Gastrocnemius medialis (tissue), 4 donors: ENCODE data around the gene AHRR. TPM values are rescaled to one million over a fixed set of nuclear protein-coding genes. Genes with fewer than 3 reads are reported as not detected.
"Not testable (repeated sequence)": the region's sequence is repeated elsewhere in the genome, so short reads cannot be mapped to it uniquely, and the experiment has no call there.

Experiments
- ATAC-seq, 2 donors: fragments of 150-250 bp; one replicate each; pipeline ENCODE4 v1.9.1; 2016
- DNase-seq, 2 donors: peaks; one replicate each; pipeline ENCODE4 v3.0.0-alpha.2; 2019
- H3K27ac ChIP-seq, 4 donors: fragments of 200-600 bp; sonication (generic); 1 replicate in 1 of 4; 2 replicates in 3 of 4; pipeline ENCODE4 v1.5.1; 2016 to 2018; ENCODE audit warnings: mild to moderate bottlenecking in 2 of 4, moderate library complexity in 1 of 4
- H3K27me3 ChIP-seq, 3 donors: fragments of 200-600 bp; sonication (generic) in 2 of 3; 1 replicate in 1 of 3; 2 replicates in 2 of 3; pipeline versions ENCODE4 v1.5.1 to v1.6.0; 2016 to 2019; ENCODE audit warnings: mild to moderate bottlenecking in 1 of 3, moderate library complexity in 1 of 3
- H3K36me3 ChIP-seq, 2 donors: fragments of 200-600 bp; sonication (generic) in 1 of 2; one replicate each; pipeline ENCODE4 v1.5.1; 2017 to 2018
- H3K4me1 ChIP-seq, 2 donors: fragments of 200-600 bp; sonication (generic) in 1 of 2; one replicate each; pipeline ENCODE4 v1.5.1; 2016 to 2017; ENCODE audit warnings: mild to moderate bottlenecking in 2 of 2
- H3K4me3 ChIP-seq, 4 donors: fragments of 200-600 bp; sonication (generic) in 3 of 4; 1 replicate in 1 of 4; 2 replicates in 3 of 4; pipeline ENCODE4 v1.5.1; 2016 to 2019; ENCODE audit warnings: mild to moderate bottlenecking in 2 of 4
- H3K9me3 ChIP-seq, 3 donors: fragments of 200-600 bp; sonication (generic) in 2 of 3; 1 replicate in 1 of 3; 2 replicates in 2 of 3; pipeline ENCODE4 v1.5.1; 2016 to 2019
- POLR2A ChIP-seq, 2 donors: fragments of 450-650 bp; IDR thresholded peaks; one replicate each; pipeline ENCODE4 v1.6.1; 2017; ENCODE audit warnings: antibody characterized with exemption in 2 of 2, mild to moderate bottlenecking in 2 of 2, moderate library complexity in 2 of 2
- in situ Hi-C, 4 donors: fragments of 200-750 bp; cut with MboI; loops; one replicate each; pipeline versions ENCODE4 v1.15.0 to v1.8.0; 2017; ENCODE audit warnings: low sequenced_read_pairs in 4 of 4
- intact Hi-C: fragments of 100-400 bp; cut with DNase I; formaldehyde crosslinking; loops from one replicate; pipeline ENCODE4 v1.15.1; 2023; ENCODE audit warnings: low total_unique reads
- total RNA-seq, 4 donors: library from RNA; depleted of rRNA; stranded (reverse); fragments of >200 nt; gene quantifications; one replicate each; pipeline versions ENCODE4 v1.1.0 to v1.2.3, GENCODE V29; 2016
- TF ChIP-seq, protein P1 (sequence below), 5 experiments: fragments of 450-650 bp in 3 of 5; fragments of 200-600 bp in 2 of 5; sonication (generic) in 2 of 5; IDR thresholded peaks in 4 of 5; conservative IDR thresholded peaks in 1 of 5; 1 replicate in 4 of 5; 2 replicates in 1 of 5; pipeline ENCODE4 v1.5.1; 2016 to 2019; ENCODE audit warnings: antibody characterized with exemption in 5 of 5, mild to moderate bottlenecking in 3 of 5, moderate library complexity in 3 of 5

Gene AHRR
- total RNA-seq = 1 to 10 TPM in 1 of 4 donors, under 1 TPM in 2, not detected in 1; 0.05 to 1.3 (median 0.18) TPM

DNA sequence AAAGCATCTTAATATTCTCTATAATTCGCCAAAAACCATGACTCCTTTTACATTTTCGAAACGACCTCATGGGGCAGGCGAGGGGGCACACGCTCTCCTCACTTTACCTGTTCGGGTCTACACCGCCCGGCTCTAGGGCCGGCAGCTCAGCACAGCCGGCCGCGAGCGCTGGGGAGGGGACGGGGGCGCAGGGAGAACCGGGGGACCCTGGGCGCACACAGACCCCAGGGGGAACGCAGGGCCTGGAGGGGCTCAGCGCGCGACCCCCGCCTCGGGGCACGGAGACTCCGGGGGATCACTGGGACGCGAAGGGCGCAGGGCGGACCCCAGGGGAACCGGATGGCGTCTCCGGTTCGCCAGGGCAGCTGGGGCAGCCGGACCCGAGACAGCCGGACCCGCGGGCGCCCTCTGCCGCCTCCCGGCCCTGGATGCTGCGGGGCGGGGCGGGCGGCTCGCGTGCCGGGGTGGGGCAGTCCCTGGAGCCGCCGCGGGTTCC lies at the start of gene AHRR:
AHRR (plus strand) TSS at position 485 of the 496 bp plus-strand sequence. CDS start 22,189 bp downstream, outside the sequence.
- H3K4me3 ChIP-seq = peak within 1 kb of the TSS in 3 of 4 donors; percentile 37 to 47 (median 39)
- TF ChIP-seq POLR2A (IDR thresholded peaks at IDR 0.05) = no peak
- TF ChIP-seq, protein P1, sequence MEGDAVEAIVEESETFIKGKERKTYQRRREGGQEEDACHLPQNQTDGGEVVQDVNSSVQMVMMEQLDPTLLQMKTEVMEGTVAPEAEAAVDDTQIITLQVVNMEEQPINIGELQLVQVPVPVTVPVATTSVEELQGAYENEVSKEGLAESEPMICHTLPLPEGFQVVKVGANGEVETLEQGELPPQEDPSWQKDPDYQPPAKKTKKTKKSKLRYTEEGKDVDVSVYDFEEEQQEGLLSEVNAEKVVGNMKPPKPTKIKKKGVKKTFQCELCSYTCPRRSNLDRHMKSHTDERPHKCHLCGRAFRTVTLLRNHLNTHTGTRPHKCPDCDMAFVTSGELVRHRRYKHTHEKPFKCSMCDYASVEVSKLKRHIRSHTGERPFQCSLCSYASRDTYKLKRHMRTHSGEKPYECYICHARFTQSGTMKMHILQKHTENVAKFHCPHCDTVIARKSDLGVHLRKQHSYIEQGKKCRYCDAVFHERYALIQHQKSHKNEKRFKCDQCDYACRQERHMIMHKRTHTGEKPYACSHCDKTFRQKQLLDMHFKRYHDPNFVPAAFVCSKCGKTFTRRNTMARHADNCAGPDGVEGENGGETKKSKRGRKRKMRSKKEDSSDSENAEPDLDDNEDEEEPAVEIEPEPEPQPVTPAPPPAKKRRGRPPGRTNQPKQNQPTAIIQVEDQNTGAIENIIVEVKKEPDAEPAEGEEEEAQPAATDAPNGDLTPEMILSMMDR (IDR thresholded peaks at IDR 0.05 in 4 of 5, conservative IDR thresholded peaks at IDR 0.05 in 1 of 5) = peak in 1 of 5 experiments; percentile 39
- DNase-seq (no peak), ATAC-seq (peak in 1 of 2 donors; percentile 51)
- H3K36me3 ChIP-seq = peaks cover 0 to 4% of the 10 kb centered on the region in 2 donors
- intact Hi-C loops (no loop called here), in situ Hi-C loops (no loop called here)
- no peak within 1 kb of the TSS for H3K27ac ChIP-seq
- peaks cover 53 to 64% (median 57%) of the 10 kb centered on the region in 3 donors for H3K27me3 ChIP-seq
- H3K4me1 ChIP-seq = peaks cover 0 to 3% of the 10 kb centered on the region in 2 donors
- no peaks in the 10 kb centered on the region for H3K9me3 ChIP-seq

DNA sequence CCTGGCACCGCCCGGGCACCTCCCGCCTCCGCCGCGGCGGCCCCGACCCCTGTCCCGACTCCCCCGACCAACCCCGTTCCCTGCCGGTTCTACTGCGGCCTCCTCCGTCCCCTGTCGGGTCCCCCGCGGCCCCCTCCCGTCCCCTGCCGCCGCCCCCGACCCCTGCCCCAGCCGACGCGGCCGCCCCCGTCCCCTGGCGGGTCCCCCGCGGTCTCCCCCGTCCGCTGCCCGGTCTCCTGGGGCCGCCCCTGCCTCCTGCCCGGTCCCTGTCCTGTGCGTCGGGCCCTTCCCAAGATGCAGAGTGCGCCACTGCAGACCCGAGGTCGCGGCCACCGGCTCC lies 49.7 kb upstream of the AHRR start:
- peak overlapping the region; percentile 69 to 93 (median 84) for H3K4me3 ChIP-seq
- H3K4me1 ChIP-seq = peaks cover 5 to 10% of the 10 kb centered on the region in 2 donors
- ATAC-seq = peak in 1 of 2 donors; percentile 28
- H3K9me3 ChIP-seq, in situ Hi-C loops, DNase-seq, H3K27me3 ChIP-seq: not testable (repeated sequence)
- H3K36me3 ChIP-seq = peaks cover 0 to 14% of the 10 kb centered on the region in 2 donors
- peak overlapping the region; percentile 79 to 95 (median 91) for H3K27ac ChIP-seq
- intact Hi-C loops = loop anchor here (1.0 to 10.0 kb wide), 2 partner anchors 53 to 173 kb away; partner anchors contain the start of genes CCDC127, EXOC3 and SDHA

DNA sequence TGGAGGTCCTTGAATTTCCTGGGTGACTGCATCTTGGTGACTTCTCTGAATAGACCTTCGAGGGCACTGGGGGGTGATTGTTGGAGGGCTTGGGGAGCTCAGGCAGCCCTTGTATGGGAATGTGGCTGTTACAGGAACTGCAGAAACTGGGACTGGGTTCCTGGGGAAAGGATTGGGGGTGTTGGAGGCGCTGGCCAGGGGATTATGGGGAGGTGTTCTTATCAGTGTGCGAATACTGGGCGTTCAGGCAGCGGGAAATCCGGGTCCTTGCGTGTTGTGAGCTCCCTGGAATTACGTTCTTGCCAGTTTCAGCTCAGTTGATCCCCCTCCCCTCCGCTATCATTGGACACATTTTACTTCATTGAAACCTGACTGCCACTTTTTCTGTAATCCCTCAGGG lies 48.4 kb upstream of the AHRR start:
- intact Hi-C loops = loop anchor here (10.0 kb wide), 1 partner anchor 172 kb away; the partner anchor contains the start of gene EXOC3
- H3K9me3 ChIP-seq, ATAC-seq, H3K27ac ChIP-seq, DNase-seq, H3K27me3 ChIP-seq, in situ Hi-C loops: not testable (repeated sequence)
- Histone ChIP-seq H3K4me1 (peaks cover 5 to 10% of the 10 kb centered on the region in 2 donors), H3K4me3 (peak overlapping the region in 1 of 4 donors; percentile 69), H3K36me3 (peaks cover 0 to 13% of the 10 kb centered on the region in 2 donors)

DNA sequence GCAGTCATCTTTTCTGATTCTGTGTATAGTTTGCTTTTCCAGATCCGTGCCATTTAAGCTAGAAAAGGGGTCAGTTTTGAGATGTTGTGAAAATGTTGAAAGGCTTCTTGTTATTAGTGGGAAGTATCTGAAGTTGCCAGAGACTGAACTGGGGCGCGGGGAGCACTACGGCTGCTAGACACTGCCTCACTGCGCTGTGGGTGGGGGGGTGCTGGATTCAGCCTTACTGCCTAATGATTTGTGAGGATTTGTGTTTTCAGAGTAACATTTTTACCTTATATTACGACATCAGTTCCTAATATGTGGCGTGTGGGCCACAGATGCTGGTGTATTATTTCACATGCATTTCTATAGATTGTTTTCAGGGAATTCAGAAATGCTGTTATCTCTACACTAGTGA lies 48.0 kb upstream of the AHRR start:
- in situ Hi-C loops, DNase-seq, ATAC-seq: not testable (repeated sequence)

DNA sequence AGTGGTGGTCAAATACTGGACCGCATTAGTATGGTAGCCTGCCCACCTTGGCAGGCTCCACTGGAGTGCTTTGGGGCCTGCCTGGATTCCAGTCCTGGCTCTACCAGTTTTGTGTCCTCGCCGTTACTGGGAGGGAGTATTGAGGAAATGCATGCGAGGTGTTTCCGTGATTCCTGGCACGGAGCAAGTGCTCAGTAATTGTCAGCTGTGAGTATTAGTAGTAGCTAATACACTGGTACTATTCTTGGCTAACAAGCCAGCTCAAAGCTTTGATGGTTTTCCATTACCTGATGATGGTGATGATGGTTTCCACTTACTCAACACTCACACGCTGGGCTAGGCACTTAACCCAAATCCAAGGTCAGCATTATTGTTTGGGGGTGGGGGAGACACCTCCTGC lies 47.2 kb upstream of the AHRR start:
- intact Hi-C loops = loop anchor here (10.0 kb wide), 1 partner anchor 170 kb away; the partner anchor contains the start of gene EXOC3
- in situ Hi-C loops, ATAC-seq, H3K27ac ChIP-seq, H3K27me3 ChIP-seq, DNase-seq, H3K4me3 ChIP-seq, H3K9me3 ChIP-seq: not testable (repeated sequence)
- peaks cover 5 to 10% of the 10 kb centered on the region in 2 donors for H3K4me1 ChIP-seq
- peaks cover 0 to 13% of the 10 kb centered on the region in 2 donors for H3K36me3 ChIP-seq

More for the DNA sequence above, 48.0 kb upstream of the AHRR start:
- Histone ChIP-seq H3K4me1 (peaks cover 5 to 10% of the 10 kb centered on the region in 2 donors), H3K36me3 (peaks cover 0 to 13% of the 10 kb centered on the region in 2 donors)
- intact Hi-C loops = loop anchor here (10.0 kb wide), 1 partner anchor 171 kb away; the partner anchor contains the start of gene EXOC3
- not testable (repeated sequence) for H3K9me3 ChIP-seq, H3K4me3 ChIP-seq, H3K27me3 ChIP-seq, H3K27ac ChIP-seq

DNA sequence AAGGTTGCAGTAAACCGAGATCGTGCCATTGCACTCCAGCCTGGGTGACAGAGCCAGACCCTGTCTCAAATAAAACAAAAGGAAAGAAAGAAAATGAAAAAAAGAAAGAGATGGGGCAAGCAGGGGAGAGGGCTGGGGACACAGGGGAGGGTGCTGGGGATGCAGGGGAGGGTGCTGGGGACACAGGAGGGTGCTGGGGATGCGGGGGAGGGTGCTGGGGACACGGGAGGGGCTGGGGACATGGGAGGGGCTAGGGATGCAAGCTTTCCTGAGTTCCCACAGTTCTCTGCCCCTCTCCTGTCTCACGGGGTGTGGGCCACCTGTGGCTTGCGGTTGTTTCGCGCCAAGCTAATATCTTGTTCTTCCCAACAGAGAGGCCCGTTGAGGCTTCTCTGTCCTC lies 42.9 kb upstream of the AHRR start:
- peaks cover 0 to 13% of the 10 kb centered on the region in 2 donors for H3K36me3 ChIP-seq
- no peaks in the 10 kb centered on the region for H3K9me3 ChIP-seq
- TF ChIP-seq, protein P1 (IDR thresholded peaks at IDR 0.05 in 4 of 5, conservative IDR thresholded peaks at IDR 0.05 in 1 of 5) = no peak
- TF ChIP-seq POLR2A (IDR thresholded peaks at IDR 0.05) = no peak
- no peak overlapping the region for H3K27ac ChIP-seq
- ATAC-seq (no peak), DNase-seq (no peak)
- H3K27me3 ChIP-seq = no peaks in the 10 kb centered on the region
- H3K4me3 ChIP-seq = no peak overlapping the region
- no peaks in the 10 kb centered on the region for H3K4me1 ChIP-seq
- intact Hi-C loops (loop anchor here (10.0 kb wide), 1 partner anchor 166 kb away; the partner anchor contains the start of gene EXOC3), in situ Hi-C loops (no loop called here)

DNA sequence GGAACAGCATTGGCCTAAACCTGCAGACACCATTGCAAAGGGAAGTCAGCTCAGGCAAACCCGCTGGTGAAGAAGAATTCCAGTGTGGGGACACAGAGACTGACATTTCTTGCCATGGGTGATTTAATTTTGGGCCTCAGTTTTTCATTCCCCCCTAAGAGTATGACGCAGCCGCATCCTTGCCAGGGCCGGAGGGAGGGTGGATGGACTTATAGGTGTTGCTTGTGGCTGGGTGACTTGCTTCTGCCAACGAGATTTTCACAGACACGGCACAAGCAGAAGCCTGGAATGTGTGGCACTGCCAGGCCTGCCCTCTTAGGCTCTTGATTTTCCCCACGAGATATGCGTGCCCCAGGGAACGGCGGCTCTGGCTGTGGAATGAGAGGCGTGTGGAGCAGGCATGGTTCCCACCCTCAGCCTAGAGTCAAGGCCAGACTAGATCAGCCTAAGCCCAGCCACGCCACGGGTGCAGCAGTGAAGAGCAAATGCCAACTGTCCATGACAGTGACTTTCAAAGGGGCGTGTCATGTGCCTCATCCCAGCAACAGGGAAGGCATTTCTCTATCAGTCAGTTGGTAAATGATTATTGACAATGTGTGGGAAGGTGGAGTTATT lies 42.4 kb upstream of the AHRR start:
- DNase-seq, ATAC-seq, in situ Hi-C loops, H3K27me3 ChIP-seq, H3K9me3 ChIP-seq, H3K4me1 ChIP-seq, H3K27ac ChIP-seq, H3K4me3 ChIP-seq: not testable (repeated sequence)
- H3K36me3 ChIP-seq = peaks cover 0 to 13% of the 10 kb centered on the region in 2 donors
- intact Hi-C loops = loop anchor here (10.0 kb wide), 1 partner anchor 166 kb away; the partner anchor contains the start of gene EXOC3
